Measurements from ENCODE around the gene MUC5AC. TPM values are rescaled to one million over a fixed set of nuclear protein-coding genes. Genes with fewer than 3 reads are reported as not detected.
A peak's percentile ranks its signal among the peaks of the same experiment; 100 is the strongest.

Gene MUC5AC
- total RNA-seq, 2 donors from 2014 or later, result not detected

DNA sequence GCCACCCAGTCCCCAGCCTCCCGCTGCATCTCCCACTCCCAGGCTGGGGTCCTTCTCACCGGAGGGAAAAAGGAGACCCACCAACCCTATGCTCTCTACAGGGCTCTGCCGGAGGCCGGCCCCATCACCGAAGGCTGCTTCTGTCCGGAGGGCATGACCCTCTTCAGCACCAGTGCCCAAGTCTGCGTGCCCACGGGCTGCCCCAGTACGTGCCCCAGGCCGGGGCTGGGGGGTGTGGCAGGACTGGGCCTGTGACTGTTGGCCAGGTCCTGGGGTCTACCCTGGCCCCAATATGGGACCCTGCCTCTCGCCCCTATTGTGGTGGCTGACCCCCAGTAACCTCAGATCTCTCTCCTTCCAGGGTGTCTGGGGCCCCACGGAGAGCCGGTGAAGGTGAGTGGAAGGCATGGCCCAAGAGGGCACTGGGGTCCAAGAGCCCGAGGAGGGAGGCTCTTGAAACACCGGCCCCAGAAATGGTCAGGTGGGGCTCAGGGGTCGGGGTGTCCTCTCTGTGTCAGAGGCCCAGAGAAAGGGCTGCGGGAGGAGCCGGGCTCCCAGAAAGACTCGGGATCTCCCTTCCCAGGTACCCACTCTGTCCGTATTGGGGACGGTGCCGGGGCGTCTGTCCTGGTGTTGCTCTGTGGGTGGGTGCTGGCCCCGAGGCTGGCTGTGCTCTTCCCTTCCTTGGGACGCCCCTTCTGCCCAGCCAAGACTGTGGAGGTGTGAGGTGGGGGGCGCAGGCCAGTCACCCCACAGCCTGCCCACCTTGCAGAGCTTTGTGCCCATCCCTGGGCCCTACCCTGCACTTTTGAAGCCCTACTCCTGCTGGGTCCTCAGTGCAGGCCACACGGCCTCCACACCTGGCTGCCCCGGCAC lies 39.0 kb downstream of the MUC5AC start:
- H3K4me3 ChIP-seq (ENCODE audit: low read length), result no peak overlapping the region
- peak; percentile 20 for DNase-seq

GRCh38 chr11:1197431-1197885 lies 39.7 kb downstream of the MUC5AC start:
- Histone ChIP-seq H3K4me3 (ENCODE audit: low read length) (no peak overlapping the region), H3K9me3 (ENCODE audit: control insufficient read depth, low read length) (peaks cover 3% of the 10 kb centered on the region), H3K27ac (ENCODE audit: low read depth, low read length) (no peak overlapping the region), H3K9ac (ENCODE audit: extremely low read depth, low read length, poor library complexity, severe bottlenecking) (no peak overlapping the region), H3K36me3 (ENCODE audit: control insufficient read depth, insufficient read depth, low read length) (no peaks in the 10 kb centered on the region), H3K4me1 (ENCODE audit: control insufficient read depth, insufficient read depth, low read length) (no peaks in the 10 kb centered on the region), H3K27me3 (ENCODE audit: control insufficient read depth, insufficient read depth, low read length, poor library complexity, severe bottlenecking) (no peaks in the 10 kb centered on the region)
- Mint-ChIP-seq H3K36me3 (ENCODE audit: low read depth) (no peaks in the 10 kb centered on the region), H3K27ac (no peak overlapping the region), H3K9me3 (no peaks in the 10 kb centered on the region), H3K4me1 (no peaks in the 10 kb centered on the region), H3K27me3 (ENCODE audit: insufficient read depth) (no peaks in the 10 kb centered on the region), H3K4me3 (no peak overlapping the region)
- no peak for DNase-seq
- TF ChIP-seq CTCF (conservative IDR thresholded peaks at IDR 0.05), result no peak
- 91 to 92% methylated on average over 6 to 29 of the region's 29 CpGs for WGBS, 2 experiments (ENCODE audit: insufficient coverage in 1 of 2, insufficient read length in 1 of 2)

More for the DNA sequence above, 39.0 kb downstream of the MUC5AC start:
- Mint-ChIP-seq H3K27me3 (ENCODE audit: insufficient read depth) (no peaks in the 10 kb centered on the region), H3K4me1 (no peaks in the 10 kb centered on the region), H3K9me3 (no peaks in the 10 kb centered on the region), H3K27ac (no peak overlapping the region), H3K4me3 (no peak overlapping the region), H3K36me3 (ENCODE audit: low read depth) (no peaks in the 10 kb centered on the region)
- no peak for TF ChIP-seq CTCF (conservative IDR thresholded peaks at IDR 0.05)
- no peak overlapping the region for H3K9ac ChIP-seq (ENCODE audit: extremely low read depth, low read length, poor library complexity, severe bottlenecking)
- 84 to 97% methylated on average over 13 to 28 of the region's 28 CpGs for WGBS, 2 experiments (ENCODE audit: insufficient coverage in 1 of 2, insufficient read length in 1 of 2)
- no peaks in the 10 kb centered on the region for H3K27me3 ChIP-seq (ENCODE audit: control insufficient read depth, insufficient read depth, low read length, poor library complexity, severe bottlenecking)
- H3K36me3 ChIP-seq (ENCODE audit: control insufficient read depth, insufficient read depth, low read length), result no peaks in the 10 kb centered on the region
- no peak overlapping the region for H3K27ac ChIP-seq (ENCODE audit: low read depth, low read length)
- H3K4me1 ChIP-seq (ENCODE audit: control insufficient read depth, insufficient read depth, low read length), result no peaks in the 10 kb centered on the region
- H3K9me3 ChIP-seq (ENCODE audit: control insufficient read depth, low read length), result peaks cover 3% of the 10 kb centered on the region

DNA sequence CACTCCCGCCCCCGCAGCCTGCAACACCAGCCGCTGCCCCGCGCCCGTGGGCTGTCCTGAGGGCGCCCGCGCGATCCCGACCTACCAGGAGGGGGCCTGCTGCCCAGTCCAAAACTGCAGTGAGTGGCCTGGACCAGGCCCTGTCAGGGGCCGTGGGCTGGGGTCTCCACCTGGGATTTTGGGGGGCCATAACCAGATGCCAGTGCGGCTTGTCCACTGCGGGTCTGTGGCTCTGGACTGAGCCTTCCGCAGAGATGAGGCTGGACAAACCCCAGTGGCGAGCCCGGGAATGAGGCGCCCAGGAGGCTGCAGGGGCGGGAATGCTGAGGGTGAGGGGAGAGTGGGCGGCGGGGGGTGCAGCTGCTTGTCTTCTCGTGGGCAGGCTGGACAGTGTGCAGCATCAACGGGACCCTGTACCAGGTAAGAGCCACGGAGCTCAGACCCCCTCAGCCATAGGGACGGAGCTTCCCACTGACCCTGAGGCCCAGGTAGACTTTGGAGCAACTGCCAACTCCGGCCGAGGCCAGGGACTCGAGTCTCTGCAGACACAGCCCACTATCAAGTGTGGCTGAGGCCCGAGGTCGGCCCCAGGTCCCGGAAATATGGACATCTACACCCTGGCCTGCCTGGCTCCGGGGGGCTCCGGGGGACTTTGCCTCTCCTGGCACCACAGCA lies 40.3 kb downstream of the MUC5AC start:
- no peaks in the 10 kb centered on the region for H3K4me1 Mint-ChIP-seq
- H3K4me1 ChIP-seq (ENCODE audit: control insufficient read depth, insufficient read depth, low read length), result no peaks in the 10 kb centered on the region
- peaks cover 3% of the 10 kb centered on the region for H3K9me3 ChIP-seq (ENCODE audit: control insufficient read depth, low read length)
- H3K9me3 Mint-ChIP-seq, result no peaks in the 10 kb centered on the region
- H3K9ac ChIP-seq (ENCODE audit: extremely low read depth, low read length, poor library complexity, severe bottlenecking), result no peak overlapping the region
- H3K4me3 Mint-ChIP-seq, result no peak overlapping the region
- H3K36me3 Mint-ChIP-seq (ENCODE audit: low read depth), result no peaks in the 10 kb centered on the region
- DNase-seq, result peak; percentile 72
- no peak overlapping the region for H3K4me3 ChIP-seq (ENCODE audit: low read length)
- H3K36me3 ChIP-seq (ENCODE audit: control insufficient read depth, insufficient read depth, low read length), result no peaks in the 10 kb centered on the region
- 85 to 87% methylated on average over 7 to 33 of the region's 33 CpGs for WGBS, 2 experiments (ENCODE audit: insufficient coverage in 1 of 2, insufficient read length in 1 of 2)
- H3K27ac ChIP-seq (ENCODE audit: low read depth, low read length), result no peak overlapping the region
- H3K27me3 Mint-ChIP-seq (ENCODE audit: insufficient read depth), result no peaks in the 10 kb centered on the region
- no peak overlapping the region for H3K27ac Mint-ChIP-seq
- no peaks in the 10 kb centered on the region for H3K27me3 ChIP-seq (ENCODE audit: control insufficient read depth, insufficient read depth, low read length, poor library complexity, severe bottlenecking)
- TF ChIP-seq CTCF (conservative IDR thresholded peaks at IDR 0.05), result peak; percentile 64
